HepG2 (cell line): ENCODE data around the gene VSX1. TPM values are rescaled to one million over a fixed set of nuclear protein-coding genes. Genes with fewer than 3 reads are reported as not detected.

Experiments
- DNMT3B ChIP-seq: conservative IDR thresholded peaks from 2 replicates; pipeline ENCODE4 v1.6.1; 2016; ENCODE audit warnings: missing biosample characterization, control low read depth
- FOSL2 ChIP-seq: sonication (generic); formaldehyde crosslinking; IDR thresholded peaks from 2 replicates; pipeline ENCODE4 v1.4.0; 2020; ENCODE audit warnings: missing genetic modification reagents
- HNF1A ChIP-seq, 2 experiments: sonication (generic) in 1 of 2; formaldehyde crosslinking in 1 of 2; IDR thresholded peaks; 2 replicates each; pipeline versions ENCODE4 v1.4.0 to v1.6.1; 2016 to 2020; ENCODE audit warnings: borderline replicate concordance in 1 of 2, low read depth in 1 of 2, mild to moderate bottlenecking in 1 of 2, missing genetic modification reagents in 1 of 2
- IKZF1 ChIP-seq: fragments of 450-650 bp; IDR thresholded peaks from 2 replicates; pipeline ENCODE4 v1.7.1; 2016
- ISL2 ChIP-seq: sonication (generic); formaldehyde crosslinking; IDR thresholded peaks from 2 replicates; pipeline ENCODE4 v1.5.0; 2020; ENCODE audit warnings: missing genetic modification reagents
- JUNB ChIP-seq: sonication (generic); formaldehyde crosslinking; IDR thresholded peaks from 2 replicates; pipeline ENCODE4 v1.8.0; 2022; ENCODE audit warnings: missing genetic modification reagents, mild to moderate bottlenecking, borderline replicate concordance
- JUND ChIP-seq: sonication (generic); formaldehyde crosslinking; IDR thresholded peaks from 2 replicates; pipeline ENCODE4 v1.8.0; 2022; ENCODE audit warnings: mild to moderate bottlenecking, missing genetic modification reagents
- LCORL ChIP-seq, 2 experiments: fragments of 450-650 bp in 1 of 2; sonication (generic) in 1 of 2; formaldehyde crosslinking in 1 of 2; IDR thresholded peaks; 2 replicates each; pipeline versions ENCODE4 v1.5.0 to v1.6.1; 2017 to 2020; ENCODE audit warnings: antibody characterized with exemption in 1 of 2, missing genetic modification reagents in 1 of 2
- NR2C2 ChIP-seq: sonication (generic); formaldehyde crosslinking; IDR thresholded peaks from 2 replicates; pipeline ENCODE4 v1.4.0; 2020; ENCODE audit warnings: missing genetic modification reagents, mild to moderate bottlenecking, moderate library complexity, borderline replicate concordance
- RXRA ChIP-seq: sonication (generic); formaldehyde crosslinking; IDR thresholded peaks from 2 replicates; pipeline ENCODE4 v1.5.1; 2020; ENCODE audit warnings: missing genetic modification reagents
- SOX5 ChIP-seq: IDR thresholded peaks from 2 replicates; pipeline ENCODE4 v1.6.1; 2016; ENCODE audit warnings: borderline replicate concordance
- SP2 ChIP-seq: sonication (generic); formaldehyde crosslinking; IDR thresholded peaks from 2 replicates; pipeline ENCODE4 v1.5.1; 2020; ENCODE audit warnings: mild to moderate bottlenecking, missing genetic modification reagents
- ZBTB49 ChIP-seq: sonication (generic); formaldehyde crosslinking; IDR thresholded peaks from 2 replicates; pipeline ENCODE4 v1.4.0; 2020; ENCODE audit warnings: missing genetic modification reagents, borderline replicate concordance
- ZNF253 ChIP-seq: sonication (generic); formaldehyde crosslinking; IDR thresholded peaks from 2 replicates; pipeline ENCODE4 v1.8.0; 2022; ENCODE audit warnings: mild to moderate bottlenecking, missing genetic modification reagents, borderline replicate concordance
- ZNF280D ChIP-seq: sonication (generic); formaldehyde crosslinking; IDR thresholded peaks from 2 replicates; pipeline ENCODE4 v1.5.1; 2020; ENCODE audit warnings: mild to moderate bottlenecking, missing genetic modification reagents
- ZNF30 ChIP-seq: sonication (generic); formaldehyde crosslinking; IDR thresholded peaks from 2 replicates; pipeline ENCODE4 v1.5.0; 2020; ENCODE audit warnings: mild to moderate bottlenecking, missing genetic modification reagents
- ZNF430 ChIP-seq: sonication (generic); formaldehyde crosslinking; IDR thresholded peaks from 2 replicates; pipeline ENCODE4 v1.9.0; 2021; ENCODE audit warnings: mild to moderate bottlenecking, missing genetic modification reagents
- ZNF747 ChIP-seq: sonication (generic); formaldehyde crosslinking; IDR thresholded peaks from 2 replicates; pipeline ENCODE4 v1.8.1; 2023; ENCODE audit warnings: missing genetic modification reagents, mild to moderate bottlenecking, borderline replicate concordance
- polyA plus RNA-seq, 8 experiments: library from polyadenylated mRNA; depleted of rRNA in 3 of 8; stranded (reverse) in 7 of 8; unstranded in 1 of 8; fragments of >200 nt; fragmentation: Illumina TruSeq in 4 of 8; extraction: Trizol in 4 of 8; gene quantifications; 2 replicates each; pipeline versions ENCODE4 v1.2.1 to v1.2.3, GENCODE V29; 2011 to 2016; ENCODE audit warnings: low read depth in 4 of 8, missing spikeins in 1 of 8, mixed read lengths in 1 of 8; ENCODE audit not compliant: insufficient read depth in 1 of 8
- total RNA-seq, 5 experiments: library from RNA; depleted of rRNA; stranded (reverse); fragments of >200 nt; fragmentation: Illumina TruSeq; extraction: Trizol; gene quantifications; 2 replicates each; pipeline ENCODE4 v1.2.3, GENCODE V29; 2016; ENCODE audit warnings: low read depth in 1 of 5

Gene VSX1
- total and polyA plus RNA-seq, 2 of the 13 experiments (the other 11 are each of a cell fraction or from before 2014, with no cell fraction given): 0.04 TPM; not detected in 1

DNA sequence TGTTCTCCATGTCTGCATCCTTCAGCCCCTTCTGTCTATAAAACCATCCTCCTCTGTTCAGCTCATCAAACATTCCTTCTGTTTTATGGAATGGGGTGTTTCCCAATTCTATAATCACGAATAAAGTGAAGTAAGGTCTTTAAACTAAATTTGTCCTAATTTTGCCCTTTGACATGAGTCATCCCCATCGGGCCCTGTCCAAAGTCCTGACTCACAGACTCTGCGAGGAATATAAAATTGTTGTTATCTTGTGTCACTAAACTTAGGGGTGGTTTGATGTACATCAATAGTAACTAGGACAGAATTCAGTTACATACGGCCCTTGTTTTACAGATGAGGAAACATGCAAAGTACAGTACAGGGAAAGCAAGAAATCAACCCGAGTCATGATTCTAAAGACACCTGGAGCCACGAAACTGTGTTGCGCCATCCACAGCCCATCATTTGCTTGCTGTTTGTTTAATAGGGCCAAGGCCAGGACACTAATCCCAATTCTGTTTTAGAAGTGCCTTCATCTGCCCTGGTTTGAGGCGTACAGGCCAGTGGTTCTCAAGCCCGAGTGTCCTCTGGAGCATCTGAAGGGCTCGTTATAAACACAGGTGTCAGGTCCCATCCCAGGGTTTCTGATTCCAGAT is 26.8 kb downstream of the VSX1 start (continued):
- TF ChIP-seq JUNB (CRISPR knock-in tag) (peak; percentile 79; the same call in 1 of the 2 replicates), FOSL2 (CRISPR knock-in tag) (peak; percentile 93), IKZF1 (no peak), ISL2 (CRISPR knock-in tag) (peak; percentile 57), ZBTB49 (0 out of 2 replicates have a peak, but pooled peaks have one; percentile 20), LCORL (IDR thresholded peaks at IDR 0.05) (no peak), LCORL (CRISPR knock-in tag; IDR thresholded peaks at IDR 0.05) (0 out of 2 replicates have a peak, but pooled peaks have one; percentile 44), DNMT3B (CRISPR knock-in tag) (peak; percentile 18; the same call in 1 of the 2 replicates), ZNF30 (no peak), ZNF280D (CRISPR knock-in tag) (0 out of 2 replicates have a peak, but pooled peaks have one; percentile 37), SP2 (CRISPR knock-in tag) (no peak), SOX5 (peak; percentile 37; the same call in 1 of the 2 replicates), ZNF430 (CRISPR knock-in tag) (no peak), NR2C2 (CRISPR knock-in tag) (peak; percentile 34; the same call in 1 of the 2 replicates), ZNF747 (no peak), HNF1A (IDR thresholded peaks at IDR 0.05; ENCODE audit: low read depth) (no peak), HNF1A (CRISPR knock-in tag; IDR thresholded peaks at IDR 0.05; ENCODE audit: borderline replicate concordance) (peak; percentile 79), RXRA (peak; percentile 95; the same call in 1 of the 2 replicates), ZNF253 (CRISPR knock-in tag) (no peak), JUND (CRISPR knock-in tag) (0 out of 2 replicates have a peak, but pooled peaks have one; percentile 45)
